Endometrial microvascular endothelial cells (primary cell): ENCODE results near the gene GFRA3. TPM values are rescaled to one million over a fixed set of nuclear protein-coding genes. Genes with fewer than 3 reads are reported as not detected.
"Not testable (repeated sequence)": the region's sequence is repeated elsewhere in the genome, so short reads cannot be mapped to it uniquely, and the experiment has no call there.

Experiments used
- in situ Hi-C: cut with HindIII; loops from 2 replicates; pipeline ENCODE4 v1.10.0; 2017; ENCODE audit warnings: low sequenced_read_pairs, low pct_unique_long_range_greater_than_20kb; ENCODE audit errors: inconsistent ontology term
- total RNA-seq: library from RNA; depleted of rRNA; stranded (reverse); fragments of >200 nt; gene quantifications from one replicate; pipeline ENCODE4 v1.2.3, GENCODE V29; 2015; ENCODE audit errors: inconsistent ontology term

GFRA3 gene, protein sequence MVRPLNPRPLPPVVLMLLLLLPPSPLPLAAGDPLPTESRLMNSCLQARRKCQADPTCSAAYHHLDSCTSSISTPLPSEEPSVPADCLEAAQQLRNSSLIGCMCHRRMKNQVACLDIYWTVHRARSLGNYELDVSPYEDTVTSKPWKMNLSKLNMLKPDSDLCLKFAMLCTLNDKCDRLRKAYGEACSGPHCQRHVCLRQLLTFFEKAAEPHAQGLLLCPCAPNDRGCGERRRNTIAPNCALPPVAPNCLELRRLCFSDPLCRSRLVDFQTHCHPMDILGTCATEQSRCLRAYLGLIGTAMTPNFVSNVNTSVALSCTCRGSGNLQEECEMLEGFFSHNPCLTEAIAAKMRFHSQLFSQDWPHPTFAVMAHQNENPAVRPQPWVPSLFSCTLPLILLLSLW
- total RNA-seq, result not detected

DNA sequence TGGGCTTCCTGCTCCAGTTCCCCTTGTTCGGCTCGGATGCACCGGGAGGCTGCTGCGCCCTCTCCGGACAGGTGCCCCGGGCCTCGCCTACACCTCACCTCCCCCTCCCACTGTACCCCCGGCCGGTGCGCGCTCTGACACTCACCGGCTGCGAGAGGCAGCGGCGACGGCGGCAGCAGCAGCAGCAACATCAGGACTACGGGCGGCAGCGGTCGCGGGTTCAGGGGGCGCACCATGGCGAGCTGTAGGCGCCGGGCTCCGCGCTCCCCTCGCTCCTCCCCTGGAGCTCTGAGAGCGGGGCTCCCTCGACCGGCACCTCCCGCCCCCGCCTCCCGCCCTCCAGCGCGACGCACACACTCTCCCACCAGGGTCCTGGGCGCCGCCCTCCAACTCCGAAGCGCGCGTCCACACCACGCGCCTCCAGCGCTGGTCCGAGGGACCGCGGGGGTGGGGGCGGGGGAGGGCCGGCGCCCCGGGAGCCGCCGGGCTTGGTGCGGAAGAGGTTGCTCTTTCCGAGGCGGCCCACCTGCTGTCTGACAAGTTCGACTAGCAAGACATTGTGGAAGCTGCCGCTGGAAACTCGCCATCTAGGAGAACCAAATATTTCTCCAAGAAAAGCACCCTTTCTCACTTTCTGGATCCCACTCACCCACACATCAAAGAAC is at the start of gene GFRA3:
Gene GFRA3, minus strand, starts transcription at position 433 of the 665 bp plus-strand sequence. Its CDS starts 197 bp downstream, at position 236.
- in situ Hi-C loops, result no loop called here

DNA sequence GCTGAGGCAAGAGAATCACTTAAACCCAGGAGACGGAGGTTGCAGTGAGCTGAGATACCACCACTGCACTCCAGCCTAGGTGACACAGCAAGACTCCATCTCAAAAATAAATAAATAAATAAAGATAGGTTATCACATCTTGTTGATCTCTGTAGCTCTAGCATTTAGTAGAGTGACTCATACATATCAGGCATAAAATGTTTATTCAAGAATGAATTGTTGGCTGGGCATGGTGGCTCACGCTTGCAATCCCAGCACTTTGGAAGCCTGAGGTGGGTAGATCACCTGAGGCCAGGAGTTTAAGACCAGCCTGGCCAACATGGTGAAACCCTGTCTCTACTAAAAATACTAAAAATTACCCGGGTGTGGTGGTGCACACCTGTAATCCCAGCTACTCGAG is 43.8 kb upstream of the GFRA3 start:
- in situ Hi-C loops, result not testable (repeated sequence)

DNA sequence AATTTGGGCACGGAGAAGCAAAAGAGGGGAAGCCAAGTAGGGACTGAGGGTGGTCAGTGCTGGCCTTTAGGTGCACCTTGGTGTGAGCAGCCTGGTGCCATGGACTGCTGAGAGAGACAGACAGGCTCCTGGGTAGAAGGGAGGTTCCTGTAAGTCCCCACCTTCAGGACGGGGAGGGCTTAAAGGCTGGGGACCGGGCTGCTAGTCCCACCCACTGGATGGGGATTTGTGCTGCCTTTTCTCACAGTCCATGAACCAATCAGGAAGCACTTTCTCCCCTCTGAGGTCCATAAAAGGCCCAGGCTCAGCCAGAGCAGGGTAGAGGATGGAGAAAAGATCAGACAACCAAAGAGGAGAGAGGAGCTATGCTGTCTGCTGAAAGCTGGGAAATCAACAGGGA is 41.9 kb upstream of the GFRA3 start:
- in situ Hi-C loops, result no loop called here

DNA sequence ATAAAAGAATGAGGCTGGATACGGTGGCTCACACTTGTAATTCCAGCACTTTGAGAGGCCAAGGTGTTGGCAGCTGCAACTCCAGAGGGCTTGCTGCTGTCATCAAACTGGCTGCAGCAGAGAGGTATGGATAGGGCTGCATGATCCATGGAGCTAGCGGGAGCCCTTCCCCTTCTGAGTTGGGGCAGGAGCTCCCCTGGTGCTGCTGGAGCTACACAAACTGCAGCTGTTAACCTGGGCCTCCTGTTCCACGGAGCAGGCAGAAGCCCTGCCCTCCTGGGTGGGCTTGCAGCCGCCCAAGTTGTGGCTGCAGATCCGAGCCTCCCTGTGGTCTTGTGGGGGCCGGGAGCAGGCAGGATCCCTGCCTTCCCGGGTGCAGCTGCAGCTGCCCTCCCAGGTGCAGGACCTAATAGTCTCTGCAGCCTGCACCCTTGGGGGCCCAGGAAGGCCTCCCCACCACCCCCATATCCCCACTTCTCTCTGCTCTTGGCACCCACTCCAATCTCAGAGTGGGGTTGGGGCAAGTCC is 41.4 kb upstream of the GFRA3 start:
- in situ Hi-C loops, result no loop called here

DNA sequence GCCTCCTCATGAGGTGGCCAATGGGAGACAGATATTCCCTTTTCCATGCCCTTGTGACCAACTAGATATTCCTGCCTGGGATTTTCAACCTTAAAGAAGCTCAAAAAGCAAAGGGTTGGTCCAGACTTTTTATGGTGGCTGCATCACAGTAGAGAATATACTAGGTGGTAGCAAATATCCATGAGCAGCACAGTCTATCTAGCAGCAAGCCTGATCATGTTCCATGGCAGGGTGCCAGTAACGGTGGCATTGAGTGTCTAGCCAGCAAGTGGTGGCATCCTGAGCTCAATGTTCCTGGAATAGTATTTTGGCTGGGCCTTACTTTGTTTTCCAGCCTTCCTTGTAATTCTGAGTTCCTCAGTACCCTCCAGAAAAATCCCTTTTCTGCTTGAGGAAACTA is 31.4 kb upstream of the GFRA3 start:
- in situ Hi-C loops, result no loop called here

DNA sequence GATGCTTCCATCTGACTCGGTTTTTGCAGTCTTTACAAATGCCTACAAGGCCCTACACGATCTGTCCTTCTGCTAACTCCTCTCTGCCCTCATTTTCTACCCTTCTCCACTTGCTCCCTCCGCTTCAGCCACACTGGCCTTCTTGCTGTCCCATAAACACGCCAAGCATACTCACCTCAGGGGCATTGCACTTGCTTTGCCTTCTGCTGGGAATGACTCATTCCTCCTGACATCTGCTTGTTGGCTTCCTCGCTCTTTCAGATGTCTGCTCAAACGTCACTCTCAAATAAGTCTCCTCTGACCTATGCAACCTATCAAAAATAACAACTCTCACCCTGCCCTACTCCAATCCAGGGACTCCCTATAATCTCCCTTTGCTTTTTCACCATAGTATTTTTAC is 29.0 kb upstream of the GFRA3 start:
- in situ Hi-C loops, result no loop called here

DNA sequence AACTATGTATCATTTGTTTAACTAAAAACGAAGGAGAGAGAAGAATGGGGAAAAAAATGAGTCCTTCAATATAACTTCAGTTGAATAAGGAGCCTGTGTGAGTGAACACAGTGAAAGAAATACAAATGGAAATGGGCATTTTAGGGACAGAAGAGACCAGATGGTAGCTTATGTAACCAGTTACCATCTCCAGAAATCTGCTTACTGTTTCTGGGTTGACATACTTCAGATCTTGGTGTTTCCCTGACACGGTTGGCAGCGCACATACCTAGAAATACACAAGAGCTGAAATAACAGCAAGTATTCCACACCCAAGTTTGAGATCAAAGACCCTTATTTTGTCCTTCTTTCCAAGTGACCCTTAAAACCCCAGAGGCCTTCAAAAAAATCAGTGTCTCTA is 14.9 kb upstream of the GFRA3 start:
- in situ Hi-C loops, result no loop called here

DNA sequence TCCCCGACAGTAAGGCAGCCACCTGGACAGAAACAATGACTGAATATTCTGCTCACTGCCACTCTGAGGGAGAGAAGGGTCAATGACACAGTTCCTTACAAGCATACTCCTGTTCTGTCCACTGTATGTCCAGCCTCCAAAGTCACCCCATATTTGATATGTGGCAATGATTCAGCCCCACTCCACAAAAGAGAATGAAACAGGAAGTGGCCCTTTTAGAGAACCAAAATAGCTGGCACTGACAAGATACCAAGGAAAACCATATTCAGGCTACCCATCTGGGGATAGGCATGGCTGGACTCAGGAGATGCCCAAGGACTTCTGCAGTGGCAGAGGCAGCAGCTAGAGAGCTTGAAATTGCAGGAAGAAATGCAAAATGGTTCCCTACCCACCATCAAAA is 12.8 kb upstream of the GFRA3 start:
- in situ Hi-C loops, result no loop called here

DNA sequence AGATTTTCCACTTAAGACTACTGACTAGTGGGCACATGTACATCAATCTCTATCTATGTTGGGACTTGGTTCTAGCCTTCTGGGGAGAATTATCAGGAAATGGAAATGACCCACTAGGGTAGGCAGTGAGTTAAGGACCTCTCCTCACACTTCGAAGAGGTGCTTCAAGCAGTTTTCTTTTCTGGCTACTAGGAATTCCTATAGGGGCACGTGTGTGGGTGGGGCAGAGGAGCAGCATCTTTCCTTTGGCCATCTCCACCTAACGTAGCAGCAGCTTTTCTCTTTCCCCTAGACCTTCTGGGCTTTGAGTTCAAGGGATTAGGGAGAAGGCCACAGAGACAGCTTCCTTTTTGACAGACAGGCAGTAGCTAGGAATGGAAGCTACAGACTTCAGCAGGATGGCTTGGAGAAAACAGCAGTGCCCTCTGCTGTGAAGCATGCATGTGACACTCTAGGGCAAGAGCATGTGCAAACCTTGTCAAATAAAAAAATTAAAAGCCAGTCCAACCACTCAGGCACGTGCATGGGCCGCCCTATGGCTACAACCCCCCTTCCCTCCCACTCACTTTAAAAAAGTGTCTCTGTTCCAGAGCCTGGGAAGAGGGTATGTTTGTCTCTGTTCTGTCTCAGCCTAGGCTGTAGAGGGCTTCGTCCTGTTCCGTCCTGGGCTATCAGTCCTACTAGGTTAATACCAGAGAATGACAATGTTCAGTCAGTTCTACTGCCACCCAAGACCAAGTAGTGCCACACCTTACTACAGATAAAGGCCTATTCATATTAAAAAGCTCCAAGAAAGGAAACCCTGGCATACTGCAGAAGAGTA is 8.7 kb upstream of the GFRA3 start:
- in situ Hi-C loops, result no loop called here

DNA sequence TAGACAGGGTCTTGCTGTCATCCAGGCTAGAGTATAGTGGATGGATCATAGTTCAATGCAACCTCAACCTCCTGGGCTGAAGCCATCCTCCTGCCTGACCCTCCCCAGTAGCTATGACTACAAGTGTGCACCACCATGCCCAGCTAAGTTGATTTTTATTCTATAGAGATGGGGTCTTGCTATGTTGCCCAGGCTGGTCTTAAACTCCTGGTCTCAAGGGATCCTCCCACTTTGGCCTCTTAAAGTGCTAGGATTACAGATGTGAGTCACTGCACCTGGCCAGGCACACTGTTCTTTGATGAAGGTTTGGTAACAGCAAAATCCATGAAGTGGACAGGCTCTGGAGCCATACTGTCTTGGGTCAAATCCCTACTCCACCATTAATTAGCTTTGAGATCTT is 6.5 kb upstream of the GFRA3 start:
- in situ Hi-C loops, result no loop called here

DNA sequence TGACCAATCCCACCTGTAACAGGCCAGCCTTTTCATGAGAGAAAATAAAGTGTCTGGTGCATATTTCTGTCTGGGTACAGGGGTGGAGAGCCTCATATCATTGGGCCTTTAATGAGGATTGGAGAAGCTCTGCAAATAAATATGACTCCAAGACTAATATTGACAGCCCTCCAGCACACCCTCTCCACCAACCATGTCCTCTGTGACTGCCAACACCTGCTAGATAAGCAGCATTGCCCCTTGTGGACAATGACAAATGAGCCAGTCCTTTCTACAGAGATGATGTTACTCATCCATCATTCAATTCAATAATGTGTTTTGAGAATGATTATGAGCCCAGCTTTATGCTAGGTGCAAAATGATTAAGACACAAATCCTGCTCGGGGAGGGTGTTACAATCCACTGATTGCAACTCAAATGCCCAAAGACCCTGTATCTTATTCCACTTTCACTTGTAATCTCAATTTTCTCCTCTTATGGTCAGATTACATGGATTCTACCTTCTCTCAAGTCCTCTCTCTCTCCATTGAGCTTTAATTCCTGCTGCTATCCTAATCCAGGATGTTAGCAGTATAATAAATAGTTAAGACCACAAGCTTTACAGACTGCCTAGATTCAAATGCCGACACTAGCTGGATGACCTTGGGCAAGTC is 2.1 kb upstream of the GFRA3 start:
- in situ Hi-C loops, result no loop called here

DNA sequence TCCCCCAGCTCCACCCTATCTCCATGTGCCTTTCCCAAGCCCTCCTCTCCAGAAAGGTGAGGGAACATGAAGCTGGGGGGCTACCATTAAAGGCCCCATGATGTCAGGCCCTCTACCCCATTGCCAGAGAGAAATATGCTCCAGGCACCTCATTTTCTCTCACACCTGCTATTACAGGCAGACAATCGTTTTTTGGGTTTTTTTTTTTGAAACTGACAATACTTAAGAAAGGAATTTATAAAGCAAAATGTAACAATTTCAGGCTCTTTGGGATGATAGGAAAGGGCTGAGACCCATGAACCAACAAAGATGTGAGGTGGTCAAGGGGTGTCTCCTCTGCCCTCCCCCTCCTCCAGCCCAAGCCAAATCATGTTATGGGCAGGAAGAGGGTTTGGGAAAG is 1.5 kb upstream of the GFRA3 start:
- in situ Hi-C loops, result no loop called here

DNA sequence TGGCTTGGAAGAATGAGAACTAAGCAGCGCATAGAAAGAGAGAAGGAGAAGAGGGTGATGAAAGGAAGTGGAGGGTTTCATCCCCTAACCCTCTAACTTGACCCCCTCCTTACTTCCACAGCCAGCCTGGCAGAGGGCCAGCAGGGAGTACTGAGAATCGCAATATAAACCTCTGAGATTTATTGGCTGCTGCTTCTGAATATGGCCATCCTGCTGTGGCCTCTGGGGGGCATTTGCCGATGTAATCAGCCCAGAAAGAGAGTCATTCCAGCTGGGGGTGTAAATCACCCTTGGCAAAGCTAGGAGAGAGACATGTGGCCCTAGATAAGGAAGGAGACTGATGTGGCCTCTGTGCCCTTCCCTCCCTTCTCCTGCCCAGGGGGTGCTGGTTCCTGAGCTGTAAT is 960 bp upstream of the GFRA3 start:
- in situ Hi-C loops, result no loop called here

DNA sequence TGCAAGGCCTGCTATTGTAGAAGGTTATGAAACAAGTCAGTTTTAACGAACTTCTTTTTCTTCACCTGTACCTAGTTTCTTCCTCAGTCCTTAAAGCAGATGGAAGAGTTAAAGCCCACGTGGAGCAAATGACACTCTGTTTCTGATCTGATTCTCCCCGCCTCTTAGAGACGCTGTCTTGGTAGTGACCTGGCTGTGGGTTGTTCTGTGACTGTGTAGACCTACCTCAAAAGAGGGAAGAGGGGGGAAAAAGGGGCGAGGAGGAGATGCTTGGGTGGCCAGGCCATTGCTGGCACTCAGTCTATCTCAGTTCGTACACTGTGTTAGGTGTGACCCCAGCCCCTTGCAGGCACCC is 610 bp downstream of the GFRA3 start:
- in situ Hi-C loops, result no loop called here

DNA sequence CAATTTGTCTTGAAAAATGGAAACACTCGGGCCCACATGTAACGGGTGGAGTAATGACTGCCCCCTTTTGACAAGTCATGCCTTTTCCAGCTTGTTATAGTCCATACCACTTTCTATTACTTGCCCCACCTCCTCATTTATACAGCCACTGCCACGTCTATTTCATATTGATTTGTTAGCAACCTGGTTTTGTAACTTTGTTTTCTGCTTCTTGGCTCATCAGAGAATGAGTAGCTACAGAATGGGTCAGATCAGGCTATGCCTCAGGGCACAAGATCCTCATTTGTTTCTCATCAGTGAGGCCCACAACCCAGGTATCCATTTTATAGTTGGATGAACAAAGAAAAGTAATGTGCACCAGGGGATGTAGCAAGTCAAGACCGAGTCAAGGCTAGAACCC is 1.7 kb downstream of the GFRA3 start:
- in situ Hi-C loops, result no loop called here

DNA sequence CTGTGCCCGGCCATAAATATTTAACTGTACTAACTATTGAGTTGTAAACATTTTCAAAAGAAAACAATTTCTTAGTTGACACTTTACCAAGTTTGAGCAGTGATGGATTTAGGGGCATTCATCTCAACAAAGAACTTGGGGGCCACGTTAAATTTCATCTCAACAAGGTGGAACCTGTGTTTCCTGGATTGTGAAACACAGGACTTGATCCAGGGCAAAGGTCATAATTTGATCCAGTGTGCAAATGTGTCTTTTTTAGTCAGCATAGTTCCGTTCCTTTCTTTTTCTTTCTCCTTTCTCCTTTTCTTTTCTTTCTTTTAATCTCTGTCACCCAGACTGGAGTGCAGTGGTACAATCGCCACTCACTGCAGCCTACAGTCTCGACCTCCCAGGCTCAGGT is 3.1 kb downstream of the GFRA3 start:
- in situ Hi-C loops, result no loop called here

DNA sequence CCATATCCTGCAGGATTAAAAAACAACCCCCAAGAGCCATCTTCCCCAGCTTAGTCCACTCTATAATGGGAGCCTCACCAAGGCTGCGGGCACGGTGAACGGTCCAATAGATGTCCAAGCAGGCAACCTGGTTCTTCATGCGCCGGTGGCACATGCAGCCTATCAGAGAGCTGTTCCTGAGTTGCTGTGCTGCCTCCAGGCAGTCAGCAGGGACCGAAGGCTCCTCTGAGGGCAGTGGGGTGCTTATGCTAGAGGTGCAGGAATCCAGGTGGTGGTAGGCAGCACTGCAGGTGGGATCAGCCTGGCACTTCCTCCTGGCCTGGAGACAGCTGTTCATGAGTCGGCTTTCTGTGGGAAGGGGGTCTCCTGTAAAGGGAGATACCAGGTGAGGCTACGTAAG is 10.2 kb downstream of the GFRA3 start:
- in situ Hi-C loops, result no loop called here

DNA sequence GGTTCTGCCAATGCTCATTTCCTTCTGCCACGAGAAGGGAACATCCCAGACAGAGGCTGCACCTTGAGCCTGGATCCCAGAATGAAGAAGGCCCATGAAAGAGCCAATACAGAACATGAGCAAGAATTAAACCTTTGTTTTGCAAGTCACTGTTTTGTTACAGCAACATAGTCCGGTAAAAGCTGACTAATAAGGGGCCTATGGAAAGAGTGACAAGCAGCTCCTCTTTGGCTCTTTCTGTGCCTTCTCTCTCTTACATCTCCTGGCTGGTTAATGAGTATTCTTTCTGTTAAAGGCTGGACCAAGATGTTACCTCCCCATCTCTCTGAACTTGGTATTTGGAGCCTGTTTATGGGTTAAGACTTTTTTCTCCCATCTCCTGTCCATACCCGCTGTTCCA is 10.8 kb downstream of the GFRA3 start:
- in situ Hi-C loops, result no loop called here

DNA sequence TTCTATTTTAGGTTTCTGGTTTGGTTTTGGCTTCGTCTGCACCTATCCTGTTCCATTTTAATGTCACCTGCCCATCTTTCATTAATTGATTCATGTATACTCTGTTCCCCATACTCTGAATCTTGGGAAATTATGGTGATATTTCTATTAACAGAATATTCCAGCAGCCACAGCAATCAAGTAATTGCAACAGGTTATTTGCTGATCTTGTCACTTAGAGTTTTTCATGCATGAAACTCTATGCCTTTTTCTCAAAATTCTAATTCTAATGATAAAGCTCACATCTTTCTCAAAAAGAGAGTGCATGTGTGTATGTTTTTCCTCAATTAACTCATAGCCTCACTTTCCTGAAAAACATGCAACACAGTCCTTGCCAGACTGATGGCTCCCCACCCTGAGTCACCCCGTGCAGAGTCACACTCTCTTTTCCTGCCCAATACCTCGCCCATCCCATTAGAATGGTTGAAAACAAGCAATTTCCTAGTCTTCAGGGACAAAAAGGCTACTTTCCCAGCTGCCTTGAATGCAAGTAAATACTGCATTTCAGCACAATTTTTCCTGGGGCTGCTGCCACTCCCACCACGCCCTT is 15.6 kb downstream of the GFRA3 start:
- in situ Hi-C loops, result no loop called here
